HepG2 (cell line): ENCODE results near the gene MYORG. TPM values are rescaled to one million over a fixed set of nuclear protein-coding genes. Genes with fewer than 3 reads are reported as not detected.

Experiments
- ATAC-seq: fragments of 200-7000 bp; cut with Tn5 transposase; 3 replicates; pipeline ENCODE4 v1.9.1; 2020; ENCODE audit warnings: mild to moderate bottlenecking, moderate library complexity
- BruUV-seq: library from RNA; stranded (reverse); fragments of 400-500 nt; replicated peaks from 2 replicates; lab custom pipeline; 2021; lab: Mats Ljungman, UMichigan
- CTCF ChIA-PET: fragments of 300-600 bp; formaldehyde crosslinking; extraction: SDS; loops from one replicate; lab custom pipeline; 2021; ENCODE audit warnings: low total read pairs, inconsistent platforms, low intra/inter-chr PET ratio; lab: Yijun Ruan, JAX
- POLR2A ChIA-PET: fragments of 350-600 bp; sonication (Branson Sonifier 250); formaldehyde crosslinking; loops from one replicate; lab custom pipeline; 2020; ENCODE audit warnings: antibody characterized with exemption, inconsistent platforms; lab: Yijun Ruan, JAX
- DNase-seq: peaks from one replicate; pipeline ENCODE4 v3.0.0-alpha.2; 2015; ENCODE audit warnings: low spot score
- FAIRE-seq: peaks from 3 replicates; lab custom pipeline; 2011; peaks lifted over from hg19 to GRCh38; lab: Jason Lieb, UNC
- H2AFZ ChIP-seq: one replicate; pipeline ENCODE4 v1.6.1; 2011; ENCODE audit warnings: low read length, inconsistent platforms
- H3K27ac ChIP-seq: fragments of 300-600 bp; 3 replicates; pipeline ENCODE4 v1.8.0; 2011; ENCODE audit warnings: mixed run types, mild to moderate bottlenecking, mixed read lengths, low read length, inconsistent platforms; ENCODE audit not compliant: insufficient read depth; ENCODE audit errors: extremely low read length
- H3K27me3 ChIP-seq, 2 experiments: fragments of 200-600 bp in 1 of 2; 2 replicates in 1 of 2; 3 replicates in 1 of 2; pipeline versions ENCODE4 v1.6.0 to v1.8.0; 2011; ENCODE audit warnings: low read length in 2 of 2, mild to moderate bottlenecking in 2 of 2, moderate library complexity in 2 of 2, inconsistent platforms in 1 of 2; ENCODE audit not compliant: insufficient read depth in 2 of 2, control insufficient read depth in 1 of 2
- H3K36me3 ChIP-seq, 2 experiments: fragments of 200-600 bp in 1 of 2; replicated peaks in 1 of 2; 2 replicates in 1 of 2; 3 replicates in 1 of 2; pipeline versions ENCODE4 v1.5.1 to v1.8.0; 2011; ENCODE audit warnings: low read length in 2 of 2, inconsistent platforms in 1 of 2; ENCODE audit not compliant: insufficient read depth in 2 of 2, control insufficient read depth in 1 of 2
- H3K4me1 ChIP-seq: 2 replicates; pipeline ENCODE4 v1.5.1; 2012; ENCODE audit warnings: low read length, inconsistent platforms; ENCODE audit not compliant: insufficient read depth
- H3K4me2 ChIP-seq: 2 replicates; pipeline ENCODE4 v1.6.0; 2011; ENCODE audit warnings: low read depth, low read length, inconsistent platforms
- H3K4me3 ChIP-seq, 3 experiments: fragments of 200-600 bp in 1 of 3; sonication (generic), shearing (Covaris generic) in 1 of 3; replicated peaks in 1 of 3; 2 replicates each; pipeline ENCODE4 v1.5.1; 2011 to 2016; ENCODE audit warnings: low read length in 3 of 3, inconsistent platforms in 2 of 3, low read depth in 2 of 3, mild to moderate bottlenecking in 2 of 3, control low read depth in 1 of 3, mixed read lengths in 1 of 3; ENCODE audit not compliant: insufficient read depth in 1 of 3
- H3K79me2 ChIP-seq: one replicate; pipeline ENCODE4 v1.6.1; 2011; ENCODE audit warnings: low read length, inconsistent platforms; ENCODE audit not compliant: insufficient read depth
- H3K9ac ChIP-seq: 2 replicates; pipeline ENCODE4 v1.6.0; 2011; ENCODE audit warnings: mild to moderate bottlenecking, low read depth, low read length, inconsistent platforms; ENCODE audit not compliant: insufficient read depth
- H3K9me3 ChIP-seq: 2 replicates; pipeline ENCODE4 v1.5.1; 2012; ENCODE audit warnings: mild to moderate bottlenecking, low read length
- H4K20me1 ChIP-seq: 2 replicates; pipeline ENCODE4 v1.6.0; 2011; ENCODE audit warnings: inconsistent platforms, mild to moderate bottlenecking, low read length, moderate library complexity; ENCODE audit not compliant: insufficient read depth
- SAP130 ChIP-seq: IDR thresholded peaks from 2 replicates; pipeline ENCODE4 v1.6.1; 2016; ENCODE audit warnings: low read depth
- ZNF282 ChIP-seq: fragments of 450-650 bp; IDR thresholded peaks from 2 replicates; pipeline ENCODE4 v1.6.1; 2018; ENCODE audit not compliant: partially characterized antibody
- ZNF619 ChIP-seq: sonication (generic); formaldehyde crosslinking; IDR thresholded peaks from 2 replicates; pipeline ENCODE4 v1.4.0; 2020; ENCODE audit warnings: mild to moderate bottlenecking, missing genetic modification reagents
- ZNF670 ChIP-seq: sonication (generic); formaldehyde crosslinking; IDR thresholded peaks from 2 replicates; pipeline ENCODE4 v1.8.0; 2022; ENCODE audit warnings: mild to moderate bottlenecking, missing genetic modification reagents, borderline replicate concordance
- ZNF772 ChIP-seq: sonication (generic); formaldehyde crosslinking; IDR thresholded peaks from 2 replicates; pipeline ENCODE4 v1.5.0; 2020; ENCODE audit warnings: mild to moderate bottlenecking, missing genetic modification reagents
- ZNF841 ChIP-seq: sonication (generic); formaldehyde crosslinking; IDR thresholded peaks from 2 replicates; pipeline ENCODE4 v1.8.1; 2023; ENCODE audit warnings: missing genetic modification reagents, borderline replicate concordance
- ZSCAN12 ChIP-seq: sonication (generic); formaldehyde crosslinking; IDR thresholded peaks from 2 replicates; pipeline ENCODE4 v1.9.0; 2021; ENCODE audit warnings: mild to moderate bottlenecking, missing genetic modification reagents
- ZSCAN29 ChIP-seq: sonication (generic); formaldehyde crosslinking; conservative IDR thresholded peaks from 2 replicates; pipeline ENCODE4 v1.4.0; 2020; ENCODE audit warnings: mild to moderate bottlenecking, missing genetic modification reagents
- WGBS: methylation state at CpG from one replicate; pipeline ENCODE4 v1.1.6; 2017; ENCODE audit warnings: low lambda C conversion rate; 5-methylcytosine and 5-hydroxymethylcytosine counted together
- in situ Hi-C: cut with HindIII; loops from 2 replicates; pipeline ENCODE4 v1.10.0; 2017; ENCODE audit warnings: low pct_unique_long_range_greater_than_20kb; ENCODE audit not compliant: extremely low pct_ligation_motif_present
- intact Hi-C: fragments of 100-400 bp; cut with micrococcal nuclease; formaldehyde crosslinking; loops from one replicate; pipeline ENCODE4 v1.10.0; 2022; ENCODE audit not compliant: unreplicated experiment
- polyA plus RNA-seq, 8 experiments: library from polyadenylated mRNA; depleted of rRNA in 3 of 8; stranded (reverse) in 7 of 8; unstranded in 1 of 8; fragments of >200 nt; fragmentation: Illumina TruSeq in 4 of 8; extraction: Trizol in 4 of 8; gene quantifications; 2 replicates each; pipeline versions ENCODE4 v1.2.1 to v1.2.3, GENCODE V29; 2011 to 2016; ENCODE audit warnings: low read depth in 4 of 8, missing spikeins in 1 of 8, mixed read lengths in 1 of 8; ENCODE audit not compliant: insufficient read depth in 1 of 8
- total RNA-seq, 5 experiments: library from RNA; depleted of rRNA; stranded (reverse); fragments of >200 nt; fragmentation: Illumina TruSeq; extraction: Trizol; gene quantifications; 2 replicates each; pipeline ENCODE4 v1.2.3, GENCODE V29; 2016; ENCODE audit warnings: low read depth in 1 of 5
- TF ChIP-seq, protein P1 (sequence below): sonication (generic); formaldehyde crosslinking; IDR thresholded peaks from 2 replicates; pipeline ENCODE4 v1.4.0; 2020; ENCODE audit warnings: missing genetic modification reagents
- TF ChIP-seq, protein P2 (sequence below): sonication (generic); formaldehyde crosslinking; IDR thresholded peaks from 2 replicates; pipeline ENCODE4 v1.8.1; 2023; ENCODE audit warnings: missing genetic modification reagents, mild to moderate bottlenecking, borderline replicate concordance
- TF ChIP-seq, protein P3 (sequence below): sonication (generic); formaldehyde crosslinking; IDR thresholded peaks from 2 replicates; pipeline ENCODE4 v1.5.0; 2020; ENCODE audit warnings: missing genetic modification reagents
- TF ChIP-seq, protein P4 (sequence below): sonication (generic); formaldehyde crosslinking; IDR thresholded peaks from 2 replicates; pipeline ENCODE4 v1.4.0; 2020; ENCODE audit warnings: missing genetic modification reagents

MYORG gene
- total and polyA plus RNA-seq, 2 of the 13 experiments (the other 11 are each of a cell fraction or from before 2014, with no cell fraction given), result 11.1 to 22.4 TPM

DNA sequence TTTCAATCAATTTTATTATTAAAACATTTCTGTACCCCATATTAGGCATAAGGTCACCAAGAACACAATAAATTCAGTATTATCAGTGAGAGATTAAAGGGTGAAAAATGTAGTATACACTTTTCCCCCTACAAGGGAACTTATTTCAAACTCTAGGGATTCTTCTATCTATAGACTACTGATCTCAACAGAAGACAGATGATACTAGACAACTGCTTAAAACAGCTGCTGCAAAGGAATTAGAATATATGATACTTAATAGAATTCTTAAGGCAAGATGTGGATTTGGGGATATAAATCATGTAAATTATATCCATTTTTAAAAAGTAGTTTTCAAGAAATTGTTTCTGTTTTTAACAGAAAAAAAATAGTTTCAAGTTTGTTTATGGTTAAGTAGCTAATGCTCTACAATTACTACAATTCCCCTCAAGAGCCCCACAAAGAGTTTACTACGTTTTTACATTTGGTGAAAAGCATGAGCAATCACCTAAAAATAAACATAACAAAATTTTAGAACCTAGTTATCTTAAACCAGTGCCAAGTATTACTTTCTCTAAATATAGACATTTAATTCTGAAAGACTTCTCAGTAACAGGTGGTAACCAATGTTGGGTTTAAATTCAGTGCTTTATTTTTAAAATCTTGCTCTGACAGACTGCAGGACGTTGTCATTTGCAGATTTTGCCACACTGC is 53.7 kb downstream of the MYORG start:
- no peak overlapping the region for H3K9ac ChIP-seq
- FAIRE-seq, result no peak
- H3K27me3 ChIP-seq, result no peaks in the 10 kb centered on the region
- no TSS peak for BruUV-seq
- H3K4me1 ChIP-seq, result peaks cover 15% of the 10 kb centered on the region
- no peak overlapping the region for H2AFZ ChIP-seq
- no peak for TF ChIP-seq ZNF282
- TF ChIP-seq, protein P1, sequence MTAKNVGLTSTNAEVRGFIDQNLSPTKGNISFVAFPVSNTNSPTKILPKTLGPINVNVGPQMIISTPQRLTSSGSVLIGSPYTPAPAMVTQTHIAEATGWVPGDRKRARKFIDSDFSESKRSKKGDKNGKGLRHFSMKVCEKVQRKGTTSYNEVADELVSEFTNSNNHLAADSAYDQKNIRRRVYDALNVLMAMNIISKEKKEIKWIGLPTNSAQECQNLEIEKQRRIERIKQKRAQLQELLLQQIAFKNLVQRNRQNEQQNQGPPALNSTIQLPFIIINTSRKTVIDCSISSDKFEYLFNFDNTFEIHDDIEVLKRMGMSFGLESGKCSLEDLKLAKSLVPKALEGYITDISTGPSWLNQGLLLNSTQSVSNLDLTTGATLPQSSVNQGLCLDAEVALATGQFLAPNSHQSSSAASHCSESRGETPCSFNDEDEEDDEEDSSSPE (CRISPR knock-in tag), result no peak
- POLR2A ChIA-PET, result no interaction called here
- no peak overlapping the region for H3K27ac ChIP-seq
- H3K4me2 ChIP-seq, result no peak overlapping the region
- in situ Hi-C loops, result no loop called here
- CTCF ChIA-PET, result no interaction called here
- WGBS, result 92% methylated on average over 2 of the region's 2 CpGs
- no peak for DNase-seq
- peaks cover 3% of the 10 kb centered on the region for H3K79me2 ChIP-seq
- H3K36me3 ChIP-seq, result no peaks in the 10 kb centered on the region
- H3K9me3 ChIP-seq, result no peaks in the 10 kb centered on the region
- H4K20me1 ChIP-seq, result no peaks in the 10 kb centered on the region
- no peak for ATAC-seq
- no peak overlapping the region for H3K4me3 ChIP-seq
- intact Hi-C loops, result no loop called here

DNA sequence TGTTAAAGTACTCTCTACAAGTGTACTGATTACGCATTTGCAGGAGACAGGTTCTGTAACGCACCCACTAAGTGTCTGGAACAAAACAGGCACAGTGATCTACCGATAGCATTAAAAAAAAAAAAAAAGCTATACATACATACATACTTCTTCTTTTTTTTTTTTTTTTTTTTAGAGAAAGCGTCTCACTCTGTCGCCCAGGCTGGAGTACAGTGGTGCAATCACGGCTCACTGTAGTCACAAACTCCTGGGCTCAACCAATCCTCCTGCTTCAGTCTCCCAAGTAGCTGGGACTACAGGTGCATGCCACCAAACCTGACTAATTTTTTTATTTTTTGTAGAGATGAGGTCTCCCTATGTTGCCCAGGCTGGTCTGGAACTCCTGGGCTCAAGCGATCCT is 55.2 kb downstream of the MYORG start:
- peaks cover 5% of the 10 kb centered on the region; the same call in 1 of the 2 replicates for H3K4me1 ChIP-seq
- peaks cover under 1% of the 10 kb centered on the region for H3K79me2 ChIP-seq
- no peak overlapping the region for H3K4me2 ChIP-seq
- H2AFZ ChIP-seq, result no peak overlapping the region
- POLR2A ChIA-PET, result no interaction called here
- H4K20me1 ChIP-seq, result no peaks in the 10 kb centered on the region
- intact Hi-C loops (no loop called here), in situ Hi-C loops (no loop called here)
- WGBS, result 97% methylated on average over 7 of the region's 7 CpGs
- ATAC-seq (no peak), FAIRE-seq (no peak), DNase-seq (no peak)
- no TSS peak for BruUV-seq
- no peaks in the 10 kb centered on the region for H3K27me3 ChIP-seq
- H3K27ac ChIP-seq, result no peak overlapping the region
- no peak overlapping the region for H3K9ac ChIP-seq
- no peaks in the 10 kb centered on the region for H3K36me3 ChIP-seq
- no peak overlapping the region for H3K4me3 ChIP-seq
- CTCF ChIA-PET, result no interaction called here
- H3K9me3 ChIP-seq, result no peaks in the 10 kb centered on the region
- TF ChIP-seq, protein P2, sequence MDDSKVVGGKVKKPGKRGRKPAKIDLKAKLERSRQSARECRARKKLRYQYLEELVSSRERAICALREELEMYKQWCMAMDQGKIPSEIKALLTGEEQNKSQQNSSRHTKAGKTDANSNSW (CRISPR knock-in tag), result no peak
- no peak for TF ChIP-seq ZNF670 (CRISPR knock-in tag)
- TF ChIP-seq, protein P3, sequence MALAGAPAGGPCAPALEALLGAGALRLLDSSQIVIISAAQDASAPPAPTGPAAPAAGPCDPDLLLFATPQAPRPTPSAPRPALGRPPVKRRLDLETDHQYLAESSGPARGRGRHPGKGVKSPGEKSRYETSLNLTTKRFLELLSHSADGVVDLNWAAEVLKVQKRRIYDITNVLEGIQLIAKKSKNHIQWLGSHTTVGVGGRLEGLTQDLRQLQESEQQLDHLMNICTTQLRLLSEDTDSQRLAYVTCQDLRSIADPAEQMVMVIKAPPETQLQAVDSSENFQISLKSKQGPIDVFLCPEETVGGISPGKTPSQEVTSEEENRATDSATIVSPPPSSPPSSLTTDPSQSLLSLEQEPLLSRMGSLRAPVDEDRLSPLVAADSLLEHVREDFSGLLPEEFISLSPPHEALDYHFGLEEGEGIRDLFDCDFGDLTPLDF (CRISPR knock-in tag), result no peak
- TF ChIP-seq, protein P4, sequence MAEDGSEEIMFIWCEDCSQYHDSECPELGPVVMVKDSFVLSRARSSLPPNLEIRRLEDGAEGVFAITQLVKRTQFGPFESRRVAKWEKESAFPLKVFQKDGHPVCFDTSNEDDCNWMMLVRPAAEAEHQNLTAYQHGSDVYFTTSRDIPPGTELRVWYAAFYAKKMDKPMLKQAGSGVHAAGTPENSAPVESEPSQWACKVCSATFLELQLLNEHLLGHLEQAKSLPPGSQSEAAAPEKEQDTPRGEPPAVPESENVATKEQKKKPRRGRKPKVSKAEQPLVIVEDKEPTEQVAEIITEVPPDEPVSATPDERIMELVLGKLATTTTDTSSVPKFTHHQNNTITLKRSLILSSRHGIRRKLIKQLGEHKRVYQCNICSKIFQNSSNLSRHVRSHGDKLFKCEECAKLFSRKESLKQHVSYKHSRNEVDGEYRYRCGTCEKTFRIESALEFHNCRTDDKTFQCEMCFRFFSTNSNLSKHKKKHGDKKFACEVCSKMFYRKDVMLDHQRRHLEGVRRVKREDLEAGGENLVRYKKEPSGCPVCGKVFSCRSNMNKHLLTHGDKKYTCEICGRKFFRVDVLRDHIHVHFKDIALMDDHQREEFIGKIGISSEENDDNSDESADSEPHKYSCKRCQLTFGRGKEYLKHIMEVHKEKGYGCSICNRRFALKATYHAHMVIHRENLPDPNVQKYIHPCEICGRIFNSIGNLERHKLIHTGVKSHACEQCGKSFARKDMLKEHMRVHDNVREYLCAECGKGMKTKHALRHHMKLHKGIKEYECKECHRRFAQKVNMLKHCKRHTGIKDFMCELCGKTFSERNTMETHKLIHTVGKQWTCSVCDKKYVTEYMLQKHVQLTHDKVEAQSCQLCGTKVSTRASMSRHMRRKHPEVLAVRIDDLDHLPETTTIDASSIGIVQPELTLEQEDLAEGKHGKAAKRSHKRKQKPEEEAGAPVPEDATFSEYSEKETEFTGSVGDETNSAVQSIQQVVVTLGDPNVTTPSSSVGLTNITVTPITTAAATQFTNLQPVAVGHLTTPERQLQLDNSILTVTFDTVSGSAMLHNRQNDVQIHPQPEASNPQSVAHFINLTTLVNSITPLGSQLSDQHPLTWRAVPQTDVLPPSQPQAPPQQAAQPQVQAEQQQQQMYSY, result no peak
- no peak for TF ChIP-seq ZNF772 (CRISPR knock-in tag)
- no peak for TF ChIP-seq ZNF619 (CRISPR knock-in tag)
- no peak for TF ChIP-seq ZSCAN29 (CRISPR knock-in tag)
- no peak for TF ChIP-seq ZSCAN12 (CRISPR knock-in tag)
- no peak for TF ChIP-seq SAP130 (CRISPR knock-in tag)
- no peak for TF ChIP-seq ZNF841 (CRISPR knock-in tag)
